Panc1 (cell line): ENCODE measurements around the gene TBC1D22A.

Experiments
- CTCF ChIP-seq: fragments of 450-650 bp; IDR thresholded peaks from 2 replicates; pipeline ENCODE4 v1.5.1; 2017; ENCODE audit warnings: mild to moderate bottlenecking
- POLR2AphosphoS5 ChIP-seq: IDR thresholded peaks from 2 replicates; pipeline ENCODE4 v1.6.1; 2012; ENCODE audit warnings: mild to moderate bottlenecking, low read depth, low read length, moderate library complexity
- SIN3A ChIP-seq: IDR thresholded peaks from 2 replicates; pipeline ENCODE4 v1.6.1; 2012; ENCODE audit warnings: low read depth, mild to moderate bottlenecking, low read length, moderate library complexity, borderline replicate concordance; ENCODE audit not compliant: insufficient read depth

- TF ChIP-seq CTCF (no peak), SIN3A (no peak), POLR2AphosphoS5 (no peak)
These were observed 268.6 kb downstream of the TBC1D22A start for GRCh38 chr22:47030881-47031627.
